Adrenal gland (tissue), 19 donors: ENCODE results near the gene SBK1. TPM values are rescaled to one million over a fixed set of nuclear protein-coding genes. Genes with fewer than 3 reads are reported as not detected.
A peak's percentile ranks its signal among the peaks of the same experiment; 100 is the strongest.
"Not testable (repeated sequence)": the region's sequence is repeated elsewhere in the genome, so short reads cannot be mapped to it uniquely, and the experiment has no call there.

Experiments
- DNase-seq, 7 donors: peaks; one replicate each; pipeline ENCODE4 v3.0.0-alpha.2; 2019 to 2020
- H3K27ac ChIP-seq, 5 donors: fragments of 200-600 bp; sonication (generic) in 4 of 5; 1 replicate in 3 of 5; 2 replicates in 2 of 5; pipeline versions ENCODE4 v1.5.1 to v1.8.0; 2016 to 2020; ENCODE audit warnings: mild to moderate bottlenecking in 1 of 5
- H3K27me3 ChIP-seq: fragments of 200-600 bp; 2 replicates; pipeline ENCODE4 v1.8.0; 2021
- H3K36me3 ChIP-seq, 2 donors: fragments of 200-600 bp; replicated peaks in 1 of 2; 1 replicate in 1 of 2; 2 replicates in 1 of 2; pipeline versions ENCODE4 v1.5.1 to v1.8.0; 2018 to 2022
- H3K4me1 ChIP-seq, 2 donors: fragments of 200-600 bp; replicated peaks in 1 of 2; 1 replicate in 1 of 2; 2 replicates in 1 of 2; pipeline versions ENCODE4 v1.5.1 to v1.8.0; 2018 to 2021
- H3K4me3 ChIP-seq, 4 donors: fragments of 200-600 bp; sonication (generic) in 3 of 4; one replicate each; pipeline ENCODE4 v1.5.1; 2016 to 2018
- H3K9me3 ChIP-seq, 3 donors: fragments of 200-600 bp; sonication (generic) in 1 of 3; replicated peaks in 1 of 3; 1 replicate in 2 of 3; 2 replicates in 1 of 3; pipeline versions ENCODE4 v1.5.1 to v1.8.0; 2016 to 2021
- POLR2A ChIP-seq, 2 donors: fragments of 450-650 bp; IDR thresholded peaks; one replicate each; pipeline ENCODE4 v1.6.1; 2017; ENCODE audit warnings: antibody characterized with exemption in 2 of 2, mild to moderate bottlenecking in 2 of 2, moderate library complexity in 1 of 2
- WGBS, 4 donors: extraction: QIAGEN DNeasy Blood & Tissue Kit in 2 of 4; methylation state at CpG; one replicate each; pipeline versions ENCODE4 v1.1.5 to v1.1.7; 2013 to 2017; 5-methylcytosine and 5-hydroxymethylcytosine counted together
- intact Hi-C, 2 donors: fragments of 100-400 bp; cut with DNase I; formaldehyde crosslinking; loops; one replicate each; pipeline versions ENCODE4 v1.14.1 to v1.15.0; 2022 to 2023
- long read RNA-seq, 10 donors: library from polyadenylated mRNA in 3 of 10; unstranded in 2 of 10; stranded (forward) in 1 of 10; transcript quantifications; one replicate each; pipeline ENCODE4 v2.0.0 and lab custom pipeline, GENCODE V29; 2021 to 2026
- polyA plus RNA-seq, 3 donors: library from polyadenylated mRNA; stranded (reverse); fragments of 200-250 nt in 2 of 3; fragments of 350-450 nt in 1 of 3; fragmentation: Illumina TruSeq in 1 of 3; extraction: RNeasy Lipid Tissue Mini Kit (QIAGEN cat#74804) in 1 of 3; gene quantifications; one replicate each; pipeline ENCODE4 v1.2.3, GENCODE V29; 2013 to 2014
- total RNA-seq, 9 donors: library from RNA; depleted of rRNA in 4 of 9; stranded (reverse); fragments of >200 nt in 4 of 9; fragments of 120-200 nt in 1 of 9; fragmentation: NEBNext Ultra II Directional in 1 of 9; extraction: Animal tissue kit (Norgen Biotek cat#: 25700) in 1 of 9; gene quantifications; one replicate each; pipeline versions ENCODE4 v1.1.0 to v1.2.4, GENCODE V29; 2013 to 2023
- TF ChIP-seq, protein P1 (sequence below), 6 experiments: fragments of 450-650 bp in 4 of 6; fragments of 200-600 bp in 2 of 6; sonication (generic) in 1 of 6; IDR thresholded peaks; 1 replicate in 5 of 6; 2 replicates in 1 of 6; pipeline versions ENCODE4 v1.5.1 to v1.8.0; 2016 to 2021; ENCODE audit warnings: antibody characterized with exemption in 6 of 6, mild to moderate bottlenecking in 2 of 6, moderate library complexity in 1 of 6
- donor health status: healthy with polysubstance abuse.
- donor health status: Bipolar disorder and iron deficiency.
- donor health status: DM: yes; HTN: yes; CAD: no.
- donor health status: DM: no; HTN: no; CAD: no.
- donor health status: DM: no; HTN: no; CAD: no.
- donor health status: DM: yes; HTN: yes; CAD: no.

Gene SBK1
- total RNA-seq, result 1 to 10 TPM; 1.6 to 6.9 (median 4.2) TPM
- polyA plus RNA-seq, result 1 to 10 TPM in 2 of 3 donors, under 1 TPM in 1; 0.57 to 4.7 (median 2.7) TPM
- long read RNA-seq, donor 1, full-length matches to known transcripts, result 3 of 13 reads
- long read RNA-seq, donor 1, partial matches to known transcripts, result 10 of 13 reads
- long read RNA-seq, donor 1, other reads (novel, unspliced or antisense), result 0 of 13 reads
- long read RNA-seq, donor 2, full-length matches to known transcripts, result 4 of 4 reads
- long read RNA-seq, donor 2, partial matches to known transcripts, result 0 of 4 reads
- long read RNA-seq, donor 2, other reads (novel, unspliced or antisense), result 0 of 4 reads
- long read RNA-seq, donor 3, result 0 reads
- long read RNA-seq, donor 4, partial matches to known transcripts, result 0 of 1 reads
- long read RNA-seq, donor 4, other reads (novel, unspliced or antisense), result 1 of 1 reads
- long read RNA-seq, donor 5, full-length matches to known transcripts, result 9 of 19 reads
- long read RNA-seq, donor 5, partial matches to known transcripts, result 9 of 19 reads
- long read RNA-seq, donor 5, other reads (novel, unspliced or antisense), result 1 of 19 reads
- long read RNA-seq, donor 6, partial matches to known transcripts, result 0 of 3 reads
- long read RNA-seq, donor 6, other reads (novel, unspliced or antisense), result 3 of 3 reads
- long read RNA-seq, donor 7, full-length matches to known transcripts, result 2 of 10 reads
- long read RNA-seq, donor 7, partial matches to known transcripts, result 8 of 10 reads
- long read RNA-seq, donor 7, other reads (novel, unspliced or antisense), result 0 of 10 reads
- long read RNA-seq, donor 8, full-length matches to known transcripts, result 16 of 23 reads
- long read RNA-seq, donor 8, partial matches to known transcripts, result 7 of 23 reads
- long read RNA-seq, donor 8, other reads (novel, unspliced or antisense), result 0 of 23 reads
- long read RNA-seq, donor 9, full-length matches to known transcripts, result 3 of 3 reads
- long read RNA-seq, donor 9, partial matches to known transcripts, result 0 of 3 reads
- long read RNA-seq, donor 9, other reads (novel, unspliced or antisense), result 0 of 3 reads
- long read RNA-seq, donor 10, full-length matches to known transcripts, result 4 of 4 reads
- long read RNA-seq, donor 10, partial matches to known transcripts, result 0 of 4 reads
- long read RNA-seq, donor 10, other reads (novel, unspliced or antisense), result 0 of 4 reads

- WGBS, 4 donors, result 2 to 11% (median 5%) methylated on average over 15 to 85 of the region's 88 CpGs
- DNase-seq, result peak; percentile 65 to 81 (median 76)
- Histone ChIP-seq H3K4me3 (peak within 1 kb of the TSS in 2 of 4 donors; percentile 28 to 74), H3K9me3 (no peaks in the 10 kb centered on the region), H3K27ac (peak within 1 kb of the TSS in 3 of 5 donors; percentile 44 to 84 (median 58)), H3K4me1 (peaks cover 17 to 18% of the 10 kb centered on the region in 2 donors), H3K27me3 (no peaks in the 10 kb centered on the region), H3K36me3 (no peaks in the 10 kb centered on the region)
- TF ChIP-seq, protein P1, sequence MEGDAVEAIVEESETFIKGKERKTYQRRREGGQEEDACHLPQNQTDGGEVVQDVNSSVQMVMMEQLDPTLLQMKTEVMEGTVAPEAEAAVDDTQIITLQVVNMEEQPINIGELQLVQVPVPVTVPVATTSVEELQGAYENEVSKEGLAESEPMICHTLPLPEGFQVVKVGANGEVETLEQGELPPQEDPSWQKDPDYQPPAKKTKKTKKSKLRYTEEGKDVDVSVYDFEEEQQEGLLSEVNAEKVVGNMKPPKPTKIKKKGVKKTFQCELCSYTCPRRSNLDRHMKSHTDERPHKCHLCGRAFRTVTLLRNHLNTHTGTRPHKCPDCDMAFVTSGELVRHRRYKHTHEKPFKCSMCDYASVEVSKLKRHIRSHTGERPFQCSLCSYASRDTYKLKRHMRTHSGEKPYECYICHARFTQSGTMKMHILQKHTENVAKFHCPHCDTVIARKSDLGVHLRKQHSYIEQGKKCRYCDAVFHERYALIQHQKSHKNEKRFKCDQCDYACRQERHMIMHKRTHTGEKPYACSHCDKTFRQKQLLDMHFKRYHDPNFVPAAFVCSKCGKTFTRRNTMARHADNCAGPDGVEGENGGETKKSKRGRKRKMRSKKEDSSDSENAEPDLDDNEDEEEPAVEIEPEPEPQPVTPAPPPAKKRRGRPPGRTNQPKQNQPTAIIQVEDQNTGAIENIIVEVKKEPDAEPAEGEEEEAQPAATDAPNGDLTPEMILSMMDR (IDR thresholded peaks at IDR 0.05), result no peak
- no peak for TF ChIP-seq POLR2A (IDR thresholded peaks at IDR 0.05)
- intact Hi-C loops, result no loop called here
Observed at GRCh38 chr16:28291651-28292626, at the start of gene SBK1. SBK1 (plus strand) TSS chr16:28292525; CDS start chr16:28317392, 24,867 bp downstream.

- H3K36me3 ChIP-seq, DNase-seq, H3K27ac ChIP-seq, H3K4me3 ChIP-seq, H3K27me3 ChIP-seq, H3K9me3 ChIP-seq, H3K4me1 ChIP-seq, intact Hi-C loops: not testable (repeated sequence)
- WGBS, 4 donors, result 73 to 92% (median 78%) methylated on average over 2 of the region's 2 CpGs; no CpG with 5 or more reads in 1 of the 4 donors
Observed at GRCh38 chr16:28249483-28249882, 42.8 kb upstream of the SBK1 start.

GRCh38 chr16:28250999-28251398 lies 41.3 kb upstream of the SBK1 start:
- 58 to 82% (median 68%) methylated on average over 3 of the region's 3 CpGs for WGBS, 4 donors
- intact Hi-C loops, result no loop called here

More at GRCh38 chr16:28250999-28251398, 41.3 kb upstream of the SBK1 start:
- H3K36me3 ChIP-seq, result no peaks in the 10 kb centered on the region
- no peak for TF ChIP-seq POLR2A (IDR thresholded peaks at IDR 0.05)
- TF ChIP-seq, protein P1 (IDR thresholded peaks at IDR 0.05), result no peak
- H3K27ac ChIP-seq, result no peak overlapping the region
- no peaks in the 10 kb centered on the region for H3K9me3 ChIP-seq
- H3K4me1 ChIP-seq, result no peaks in the 10 kb centered on the region
- no peak overlapping the region for H3K4me3 ChIP-seq
- H3K27me3 ChIP-seq, result no peaks in the 10 kb centered on the region
- DNase-seq, result no peak
